PC-3 (cell line): ENCODE data around the gene SLC35D2. TPM values are rescaled to one million over a fixed set of nuclear protein-coding genes. Genes with fewer than 3 reads are reported as not detected.
"Not testable (repeated sequence)": the region's sequence is repeated elsewhere in the genome, so short reads cannot be mapped to it uniquely, and the experiment has no call there.

Experiments used
- ATAC-seq: fragments of 200-7000 bp; cut with Tn5 transposase; 2 replicates; pipeline ENCODE4 v1.9.1; 2020; ENCODE audit warnings: mild to moderate bottlenecking, moderate library complexity
- BruUV-seq: library from RNA; stranded (reverse); fragments of 400-500 nt; replicated peaks from 2 replicates; lab custom pipeline; 2021; lab: Mats Ljungman, UMichigan
- CTCF ChIA-PET: fragments of 300-600 bp; sonication (Branson Sonifier 250); formaldehyde crosslinking; loops from one replicate; lab custom pipeline; 2022; ENCODE audit warnings: antibody characterized with exemption; lab: Charles Lee
- POLR2A ChIA-PET: fragments of 300-600 bp; sonication (Branson Sonifier 250); formaldehyde crosslinking; loops from one replicate; lab custom pipeline; 2022; ENCODE audit warnings: antibody characterized with exemption; ENCODE audit not compliant: unreplicated experiment; lab: Charles Lee
- DNase-seq: peaks from one replicate; pipeline ENCODE4 v3.0.0-alpha.2; 2015
- H2AFZ ChIP-seq: fragments of 300-600 bp; sonication (generic); 2 replicates; pipeline ENCODE4 v1.6.0; 2016; ENCODE audit warnings: antibody characterized with exemption, low read length
- H3F3A ChIP-seq: fragments of 300-600 bp; sonication (generic); one replicate; pipeline ENCODE4 v1.6.0; 2017; ENCODE audit warnings: antibody characterized with exemption, low read length, control low read depth, mild to moderate bottlenecking; ENCODE audit not compliant: unreplicated experiment
- H3K27ac ChIP-seq: fragments of 300-600 bp; sonication (generic); 2 replicates; pipeline ENCODE4 v1.5.1; 2016; ENCODE audit warnings: mild to moderate bottlenecking, low read length
- H3K27me3 ChIP-seq: fragments of 300-600 bp; sonication (generic); 2 replicates; pipeline ENCODE4 v1.6.1; 2016; ENCODE audit warnings: low read length, mixed read lengths
- H3K36me3 ChIP-seq: fragments of 300-600 bp; sonication (generic); 2 replicates; pipeline ENCODE4 v1.6.1; 2016; ENCODE audit warnings: low read depth, mixed run types, low read length, mixed read lengths
- H3K4me1 ChIP-seq: fragments of 300-600 bp; sonication (generic); 2 replicates; pipeline ENCODE4 v1.5.1; 2016; ENCODE audit warnings: low read length; ENCODE audit not compliant: insufficient read depth
- H3K4me2 ChIP-seq: fragments of 300-600 bp; sonication (generic); 2 replicates; pipeline ENCODE4 v1.6.0; 2016; ENCODE audit warnings: low read length
- H3K4me3 ChIP-seq: fragments of 300-600 bp; sonication (generic); 2 replicates; pipeline ENCODE4 v1.5.1; 2016; ENCODE audit warnings: mild to moderate bottlenecking, low read length, mixed read lengths
- H3K79me2 ChIP-seq: fragments of 300-600 bp; sonication (generic); 2 replicates; pipeline ENCODE4 v1.6.1; 2017; ENCODE audit warnings: low read length, mixed read lengths
- H3K9ac ChIP-seq: fragments of 300-600 bp; sonication (generic); 2 replicates; pipeline ENCODE4 v1.6.0; 2016; ENCODE audit warnings: mild to moderate bottlenecking, low read length
- H3K9me2 ChIP-seq: fragments of 300-600 bp; sonication (generic); replicated peaks from 2 replicates; pipeline ENCODE4 v1.6.1; 2016; ENCODE audit warnings: mixed run types, low read length, mixed read lengths
- H3K9me3 ChIP-seq: fragments of 300-600 bp; sonication (generic); 2 replicates; pipeline ENCODE4 v1.6.1; 2016; ENCODE audit warnings: low read length, mixed read lengths
- H4K20me1 ChIP-seq: fragments of 300-600 bp; sonication (generic); 2 replicates; pipeline ENCODE4 v1.6.1; 2016; ENCODE audit warnings: low read length, mixed read lengths
- CTCF ChIP-seq: fragments of 300-600 bp; sonication (generic); conservative IDR thresholded peaks from 2 replicates; pipeline ENCODE4 v1.5.1; 2017; ENCODE audit warnings: antibody characterized with exemption, low read depth, mild to moderate bottlenecking, low read length
- EZH2 ChIP-seq: fragments of 300-600 bp; sonication (generic); IDR thresholded peaks from one replicate; pipeline ENCODE4 v1.6.1; 2017; ENCODE audit warnings: antibody characterized with exemption, mild to moderate bottlenecking, low read length; ENCODE audit not compliant: unreplicated experiment
- EZH2phosphoT487 ChIP-seq: fragments of 300-600 bp; sonication (generic); IDR thresholded peaks from 2 replicates; pipeline ENCODE4 v1.6.1; 2018; ENCODE audit warnings: mild to moderate bottlenecking, antibody characterized with exemption, low read length, borderline replicate concordance
- intact Hi-C: fragments of 100-400 bp; cut with micrococcal nuclease; formaldehyde crosslinking; loops from 2 replicates; pipeline ENCODE4 v1.9.0; 2023
- total RNA-seq: library from RNA; depleted of rRNA; stranded (reverse); fragments of >200 nt; gene quantifications from 2 replicates; pipeline ENCODE4 v1.2.3, GENCODE V29; 2014

SLC35D2 gene
- total RNA-seq, 1 experiment from 2014 or later = 21.5 TPM

- ATAC-seq (peak; percentile 50; the same call in 1 of the 2 replicates), DNase-seq (peak; percentile 65)
- no peaks in the 10 kb centered on the region for H3K9me2 ChIP-seq
- no TSS peak for BruUV-seq
- H3K27me3 ChIP-seq = no peaks in the 10 kb centered on the region
- ChIA-PET CTCF (interaction anchor here (0.5 to 1.1 kb wide), 5 partner anchors 20 to 1053 kb away, joined by 3 to 8 read pairs (median 4); no protein-coding TSS in a partner anchor), POLR2A (interaction anchor here (0.7 kb wide), 1 partner anchor 85 kb away, joined by 5 read pairs; no protein-coding TSS in a partner anchor)
- TF ChIP-seq EZH2 (no peak), CTCF (peak; percentile 88)
- H3K36me3 ChIP-seq = no peaks in the 10 kb centered on the region; the same call in 1 of the 2 replicates
- no peaks in the 10 kb centered on the region for H4K20me1 ChIP-seq
- no peak overlapping the region for H3K4me3 ChIP-seq
- H3K4me1 ChIP-seq = no peaks in the 10 kb centered on the region
- no peaks in the 10 kb centered on the region for H3F3A ChIP-seq
- intact Hi-C loops = loop anchor here (1.0 kb wide), 1 partner anchor 85 kb away; no protein-coding TSS in a partner anchor
- H2AFZ ChIP-seq = no peak overlapping the region
- H3K4me2 ChIP-seq = no peak overlapping the region
- no peaks in the 10 kb centered on the region for H3K79me2 ChIP-seq
- H3K9me3 ChIP-seq = no peaks in the 10 kb centered on the region
- H3K9ac ChIP-seq = no peak overlapping the region
- no peak overlapping the region for H3K27ac ChIP-seq
Measured at GRCh38 chr9:96317335-96317980, 66.1 kb downstream of the SLC35D2 start.

GRCh38 chr9:96309850-96310249 lies 73.7 kb downstream of the SLC35D2 start:
- CTCF ChIA-PET = no interaction called here
- no TSS peak for BruUV-seq
- TF ChIP-seq CTCF (no peak), EZH2phosphoT487 (no peak), EZH2 (no peak)

GRCh38 chr9:96306958-96307357 lies 76.6 kb downstream of the SLC35D2 start:
- H2AFZ ChIP-seq, H3F3A ChIP-seq, H3K9ac ChIP-seq, H3K27ac ChIP-seq, H3K4me3 ChIP-seq, H3K4me1 ChIP-seq, ATAC-seq, H3K79me2 ChIP-seq, CTCF ChIA-PET, H3K4me2 ChIP-seq, H3K27me3 ChIP-seq, H4K20me1 ChIP-seq, H3K9me2 ChIP-seq, intact Hi-C loops, H3K9me3 ChIP-seq, H3K36me3 ChIP-seq, BruUV-seq, DNase-seq: not testable (repeated sequence)
- POLR2A ChIA-PET = interaction anchor here (0.5 kb wide), 1 partner anchor 21 kb away, joined by 3 read pairs; no protein-coding TSS in a partner anchor

More at GRCh38 chr9:96309850-96310249, 73.7 kb downstream of the SLC35D2 start:
- Histone ChIP-seq H3K27me3 (no peaks in the 10 kb centered on the region), H3K4me3 (no peak overlapping the region), H3K9me3 (no peaks in the 10 kb centered on the region), H3K27ac (no peak overlapping the region), H3K4me1 (no peaks in the 10 kb centered on the region), H3K9me2 (no peaks in the 10 kb centered on the region), H3K9ac (no peak overlapping the region), H3F3A (no peaks in the 10 kb centered on the region), H4K20me1 (no peaks in the 10 kb centered on the region), H3K4me2 (no peak overlapping the region), H3K79me2 (no peaks in the 10 kb centered on the region), H2AFZ (no peak overlapping the region), H3K36me3 (no peaks in the 10 kb centered on the region; the same call in 1 of the 2 replicates)
- DNase-seq (no peak), ATAC-seq (no peak)
- POLR2A ChIA-PET = no interaction called here
- intact Hi-C loops = no loop called here
